OCI-M2 (cell line): ENCODE results near the gene NR1H4.
"Not testable (repeated sequence)": the region's sequence is repeated elsewhere in the genome, so short reads cannot be mapped to it uniquely, and the experiment has no call there.

Source experiments
- DNase-seq: peaks from one replicate; lab custom pipeline; 2025; ENCODE audit not compliant: unreplicated experiment; lab: John Stamatoyannopoulos, UW

Gene NR1H4

DNA sequence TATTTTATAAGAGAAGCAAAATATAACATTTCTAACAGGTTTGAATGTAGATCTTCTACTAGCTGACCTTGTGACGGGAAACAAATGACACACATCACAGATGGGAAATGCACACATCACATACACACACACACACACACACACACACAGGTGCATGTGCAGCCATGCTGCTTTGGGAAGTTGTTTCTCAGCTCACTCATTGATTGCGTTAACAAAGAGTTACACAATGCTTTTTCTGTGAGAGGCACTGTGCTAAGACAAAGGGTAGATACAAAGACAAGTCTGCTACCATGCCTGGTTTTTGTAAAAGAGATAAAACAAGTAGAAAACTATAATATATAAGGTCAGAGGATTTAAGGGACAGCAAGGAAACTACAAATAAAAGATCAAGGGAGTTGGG lies 1.3 kb upstream of the NR1H4 start:
- no peak for DNase-seq

DNA sequence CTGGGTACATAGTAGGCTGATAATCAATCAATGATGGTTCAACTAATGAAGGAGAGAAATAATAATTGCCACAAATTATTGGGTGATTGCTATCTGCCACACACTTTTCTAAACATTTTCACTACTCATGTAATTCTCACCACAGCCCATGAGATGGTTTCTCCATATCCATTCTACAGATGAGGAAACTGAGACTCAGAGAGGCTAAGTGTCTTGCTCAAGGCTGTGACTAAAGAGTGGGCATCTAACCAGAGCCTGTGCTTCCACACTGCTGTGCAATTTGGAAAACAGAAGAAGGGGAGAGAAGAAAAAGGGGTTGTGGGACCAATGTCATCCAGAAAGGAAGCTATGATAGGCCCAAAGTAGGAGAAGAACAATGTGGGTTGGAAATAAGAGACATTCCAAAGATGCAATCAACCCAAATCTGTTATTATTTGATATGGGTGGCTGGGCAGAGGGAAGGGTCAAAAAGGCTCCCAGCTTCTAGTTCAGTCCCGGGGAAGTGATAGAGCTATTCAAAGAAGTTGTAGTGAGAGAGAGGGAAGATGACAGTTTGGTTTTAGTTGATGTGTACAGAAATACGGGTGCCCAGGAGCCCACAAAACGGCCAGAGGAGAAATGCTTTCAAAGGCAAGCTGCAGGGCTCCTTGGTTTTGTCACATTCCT lies 483 bp upstream of the NR1H4 start:
- no peak for DNase-seq

DNA sequence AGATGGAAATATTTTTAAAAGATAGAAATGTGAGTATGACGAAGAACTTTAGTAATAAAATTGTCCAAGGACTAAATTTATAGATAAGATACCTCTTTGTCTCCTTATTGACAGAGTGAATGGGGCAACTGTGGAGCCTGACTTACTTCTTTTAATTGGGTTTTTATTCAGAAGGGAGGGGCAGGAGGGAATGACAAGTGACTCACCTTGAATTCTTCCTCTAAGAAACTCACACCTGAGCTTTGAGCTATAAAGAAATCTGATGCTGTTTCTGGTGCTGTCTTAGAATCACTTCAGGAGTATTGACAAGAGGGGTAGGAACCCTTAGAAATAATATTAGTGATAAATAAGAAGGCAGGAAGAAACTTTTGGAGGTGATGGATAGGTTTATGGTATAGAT lies 951 bp downstream of the NR1H4 start:
- DNase-seq, result no peak

GRCh38 chr12:100476013-100476751 lies 2.5 kb downstream of the NR1H4 start:
- no peak for DNase-seq

DNA sequence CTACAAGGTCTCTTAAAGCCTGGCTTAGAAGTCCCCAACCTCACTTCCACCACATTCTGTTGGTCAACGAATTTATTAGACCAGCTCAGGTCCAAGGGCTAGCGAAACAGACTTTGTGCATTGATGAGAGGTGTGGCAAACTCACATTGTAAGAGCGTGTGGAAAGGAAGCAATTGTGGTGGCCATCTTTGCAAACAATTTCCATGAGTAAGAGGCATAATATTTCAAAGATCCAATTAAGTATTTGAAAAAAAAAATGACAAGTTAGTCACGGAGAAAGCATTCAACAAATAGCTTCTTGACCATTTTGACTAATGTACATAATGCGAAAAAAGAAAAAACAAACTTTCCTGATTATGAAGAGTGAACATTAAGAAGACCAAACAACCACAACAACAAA lies 7.4 kb downstream of the NR1H4 start:
- no peak for DNase-seq

DNA sequence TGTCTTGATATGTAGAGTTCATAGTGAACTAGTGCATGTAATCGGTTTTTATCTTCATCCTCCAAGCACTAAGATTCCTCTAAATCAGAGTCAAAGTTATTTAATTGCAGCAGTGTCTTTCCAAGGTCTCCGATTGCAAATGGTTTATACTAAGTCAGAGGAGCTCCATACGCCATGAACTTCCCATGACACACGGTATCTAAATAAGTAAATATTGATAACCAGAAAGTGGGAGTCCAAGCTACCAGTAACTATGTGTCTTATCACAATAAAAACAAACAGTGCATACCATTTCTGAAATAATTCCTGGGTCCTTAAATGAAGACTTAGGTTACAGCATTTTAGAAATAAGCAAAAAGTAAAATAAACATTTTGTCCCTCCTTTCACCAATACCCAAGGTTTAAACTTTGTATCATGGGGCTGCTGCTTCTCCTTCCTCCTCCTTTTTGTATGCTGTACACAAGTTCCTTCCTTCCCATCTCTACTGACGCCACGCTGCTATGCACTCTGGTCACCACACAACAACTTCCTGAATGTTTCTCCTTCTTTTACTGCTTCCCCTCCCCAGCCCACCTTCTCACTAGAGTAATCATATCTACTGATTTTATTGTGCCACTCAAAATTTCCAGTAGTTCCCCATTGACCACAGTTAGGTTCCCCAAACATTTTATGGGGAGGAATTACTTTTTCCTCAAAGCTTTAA lies 10.7 kb downstream of the NR1H4 start:
- no peak for DNase-seq

DNA sequence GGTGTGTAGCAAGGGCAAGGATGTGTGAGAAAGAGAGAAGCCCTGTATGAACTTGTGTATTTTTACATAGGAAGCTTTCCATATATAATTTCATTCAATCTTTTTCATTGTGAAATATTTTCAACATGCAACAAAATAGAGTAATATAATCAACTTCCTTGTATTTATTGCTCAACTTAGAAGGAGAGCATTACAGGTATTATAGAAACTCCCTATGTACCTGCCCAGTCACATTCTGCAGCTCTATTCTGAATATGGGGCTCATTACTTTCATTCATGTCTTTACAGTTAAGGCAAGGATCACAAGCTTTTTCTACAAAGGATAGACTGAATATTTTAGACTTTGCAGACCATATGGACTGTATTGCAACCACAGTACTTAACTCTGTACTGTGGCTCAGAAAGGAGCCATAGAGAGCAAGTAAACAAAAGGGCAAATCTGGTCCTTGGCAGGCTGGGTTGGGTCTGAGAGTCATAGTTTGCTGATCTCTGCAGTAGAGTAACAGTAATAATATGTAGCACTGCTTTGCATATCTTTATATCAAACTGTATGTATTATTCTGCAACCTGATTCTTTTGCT lies 11.3 kb downstream of the NR1H4 start:
- DNase-seq, result no peak

- no peak for DNase-seq
These were observed 12.3 kb downstream of the NR1H4 start for GRCh38 chr12:100485983-100486382.

DNA sequence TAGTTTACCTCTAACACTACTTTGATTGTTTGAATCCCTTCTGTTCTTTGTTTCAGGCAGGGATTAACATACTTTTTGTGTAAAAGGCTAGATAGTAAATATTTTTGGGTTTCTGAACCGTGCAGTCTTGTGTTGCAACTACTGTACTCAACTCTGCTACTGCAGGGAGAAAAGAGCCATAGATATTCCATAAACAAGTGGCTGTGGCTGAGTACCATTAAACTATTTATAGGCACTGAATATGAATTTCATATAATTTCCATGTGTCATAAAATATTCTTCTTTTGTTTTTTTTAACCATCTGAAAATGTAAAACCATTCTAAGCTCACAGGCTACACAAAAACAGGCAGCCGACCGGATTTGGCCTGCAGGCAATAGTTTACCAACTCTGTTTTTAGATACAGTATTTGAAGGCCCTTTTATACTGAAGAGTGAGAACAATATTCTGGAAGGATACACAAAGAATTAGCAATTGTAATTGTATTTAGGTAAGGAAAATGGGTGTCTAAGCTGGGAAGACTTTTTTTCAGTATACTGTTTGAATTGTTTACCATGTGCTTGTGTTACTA lies 15.7 kb downstream of the NR1H4 start:
- DNase-seq, result no peak

- no peak for DNase-seq
These were observed 16.4 kb downstream of the NR1H4 start for GRCh38 chr12:100490056-100490455.

DNA sequence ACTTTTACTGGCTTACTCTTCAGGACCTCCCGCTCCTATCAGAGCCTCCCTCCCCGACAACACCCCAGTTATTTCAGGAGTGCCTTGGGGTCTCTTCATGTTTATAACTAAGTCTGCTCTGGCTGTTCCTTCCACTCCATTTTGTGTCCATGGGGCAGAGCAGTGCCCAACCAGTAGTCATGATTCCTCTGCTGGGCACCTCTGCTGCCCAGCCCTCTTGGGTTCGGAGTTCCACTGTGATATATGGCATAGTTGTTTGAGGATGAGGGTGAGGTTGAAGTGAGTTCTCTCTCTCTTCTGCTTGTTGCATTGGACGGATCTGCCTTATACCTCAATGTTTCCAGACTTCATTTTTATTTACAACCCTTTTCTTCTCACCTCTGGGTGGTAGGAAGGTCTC lies 17.4 kb downstream of the NR1H4 start:
- no peak for DNase-seq

DNA sequence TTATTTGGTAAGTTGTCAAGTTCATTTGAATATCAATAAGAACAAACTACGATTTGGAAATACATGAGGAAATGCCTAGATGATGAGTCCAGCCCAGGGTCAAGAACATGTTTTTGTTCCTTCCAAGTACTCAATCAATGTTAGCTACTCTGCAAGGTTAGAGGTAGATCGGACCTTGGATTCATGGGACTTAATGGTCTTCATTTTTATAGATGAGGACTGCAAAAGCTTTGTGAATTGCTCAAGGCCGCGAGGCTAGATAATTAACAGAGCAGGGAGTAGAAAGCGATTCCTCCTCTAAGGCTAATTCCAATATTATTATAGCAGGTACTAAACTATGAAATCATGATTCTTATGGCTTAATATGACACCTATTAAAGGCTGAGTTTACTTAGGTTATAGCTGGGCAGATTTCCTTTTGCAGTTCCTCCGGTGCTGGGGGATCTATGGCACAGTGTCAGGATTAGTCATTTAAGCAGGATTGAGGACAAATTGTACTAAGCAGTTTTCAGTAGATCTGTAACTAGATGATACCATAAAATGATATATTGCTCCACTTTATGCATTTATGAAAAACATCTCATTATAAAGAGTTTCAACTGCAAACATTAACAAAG lies 19.8 kb downstream of the NR1H4 start:
- no peak for DNase-seq

GRCh38 chr12:100494026-100494425 lies 20.4 kb downstream of the NR1H4 start:
- no peak for DNase-seq

GRCh38 chr12:100494538-100494937 lies 20.9 kb downstream of the NR1H4 start:
- DNase-seq, result no peak

GRCh38 chr12:100497105-100497795 lies 23.6 kb downstream of the NR1H4 start:
- no peak for DNase-seq

- DNase-seq, result no peak
These were observed 24.5 kb downstream of the NR1H4 start for GRCh38 chr12:100498141-100498540.

- DNase-seq, result no peak
These were observed 25.8 kb downstream of the NR1H4 start for GRCh38 chr12:100499416-100499815.

DNA sequence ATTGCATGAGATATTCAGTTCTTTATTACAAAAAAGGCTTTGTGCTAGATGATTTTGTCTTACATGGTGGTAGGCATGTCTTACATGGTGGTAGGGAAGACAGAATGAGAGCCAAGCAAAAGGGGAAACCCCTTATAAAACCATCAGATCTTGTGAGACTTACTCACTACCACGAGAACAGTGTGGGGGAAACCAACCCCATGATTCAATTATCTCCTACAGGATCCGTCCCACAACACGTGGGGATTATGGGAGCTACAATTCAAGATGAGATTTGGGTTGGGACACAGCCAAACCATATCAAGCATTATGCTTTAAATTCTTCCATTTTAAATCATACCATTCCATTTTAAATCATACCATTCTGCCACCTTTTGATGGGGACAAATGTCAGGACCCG lies 29.1 kb downstream of the NR1H4 start:
- DNase-seq, result not testable (repeated sequence)

DNA sequence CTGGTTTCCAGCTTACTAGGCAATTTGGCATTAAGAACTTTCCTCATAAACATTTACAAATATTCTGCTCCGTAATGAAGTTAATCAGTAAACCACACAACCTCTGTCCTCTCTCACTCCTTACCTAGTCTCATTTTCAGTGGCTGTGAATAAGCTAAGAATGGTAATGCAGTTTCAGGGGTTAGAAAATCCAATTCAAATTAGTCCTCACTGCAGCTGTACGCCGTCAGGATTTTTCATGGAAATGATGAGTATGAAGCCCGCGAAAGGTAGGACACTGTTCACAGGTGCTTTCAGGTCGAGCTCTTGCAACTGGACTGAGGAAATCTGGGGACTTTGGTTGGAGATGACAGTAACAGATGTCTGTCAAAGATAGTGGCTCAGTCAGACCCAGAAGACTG lies 29.6 kb downstream of the NR1H4 start:
- DNase-seq, result no peak

DNA sequence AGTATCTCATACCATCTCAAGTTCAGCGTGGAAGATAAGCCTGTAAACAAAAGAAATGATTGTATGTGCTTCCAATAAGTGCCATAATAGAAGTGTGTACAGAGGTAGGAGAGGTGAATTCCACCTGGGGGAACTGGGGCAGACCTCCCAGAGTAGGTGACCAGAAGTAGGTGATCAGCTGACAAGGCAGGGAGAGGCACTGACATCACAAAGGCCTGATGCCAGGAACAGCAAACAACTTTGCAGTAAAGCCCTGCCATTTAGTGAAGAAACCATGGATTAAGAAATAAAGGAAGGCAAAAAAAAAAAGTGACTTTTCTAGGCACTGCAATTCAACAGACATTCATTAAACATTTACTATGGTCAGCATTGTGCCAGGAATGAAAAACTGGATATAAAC lies 31.1 kb downstream of the NR1H4 start:
- DNase-seq, result no peak

DNA sequence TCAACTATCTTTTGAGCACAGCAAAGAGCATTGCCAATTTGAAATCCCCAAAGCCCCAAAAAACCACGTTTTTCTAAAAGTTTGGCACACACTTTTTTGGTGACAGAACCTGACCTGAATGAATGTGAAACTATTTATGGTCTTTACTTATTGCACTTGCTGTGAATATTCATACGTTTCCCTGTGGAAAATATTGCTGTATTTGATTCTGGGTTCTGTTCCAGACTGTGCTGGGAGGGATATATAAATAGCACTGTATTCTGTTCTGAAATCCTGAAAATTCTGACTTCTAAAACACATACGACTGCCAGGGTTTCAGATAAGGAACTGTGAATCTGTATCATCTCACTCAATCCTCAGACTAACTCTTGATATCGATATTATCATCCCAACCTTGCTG lies 35.1 kb downstream of the NR1H4 start:
- no peak for DNase-seq
